ENCODE data around the gene PVR.
"Not testable (repeated sequence)": the region's sequence is repeated elsewhere in the genome, so short reads cannot be mapped to it uniquely, and the experiment has no call there.

The PVR gene

GRCh38 chr19:44671400-44671799 is 27.7 kb downstream of the PVR start, which contains the start of gene CEACAM19:
TSS of gene CEACAM19 (plus strand) at chr19:44671482. CDS start at chr19:44671932, 450 bp downstream.
- Histone ChIP-seq H3K4me1 (ENCODE audit: control insufficient read depth, insufficient read depth, low read length) (no peaks in the 10 kb centered on the region), H3K27ac (ENCODE audit: insufficient read depth, low read depth, low read length, poor library complexity, severe bottlenecking) (no peak within 1 kb of the TSS), H3K9me3 (ENCODE audit: control insufficient read depth, low read length) (no peaks in the 10 kb centered on the region), H3K36me3 (ENCODE audit: control insufficient read depth, insufficient read depth, low read length) (no peaks in the 10 kb centered on the region), H3K4me3 (ENCODE audit: insufficient read depth, low read depth, low read length) (no peak within 1 kb of the TSS), H3K27me3 (ENCODE audit: control insufficient read depth, insufficient read depth, low read length, poor library complexity, severe bottlenecking) (no peaks in the 10 kb centered on the region)
- WGBS, 2 experiments: 88 to 92% methylated on average over 2 of the region's 2 CpGs

- no peak overlapping the region for H3K4me3 ChIP-seq (ENCODE audit: insufficient read depth, low read depth, low read length)
- 73 to 89% methylated on average over 1 of the region's 1 CpG for WGBS, 2 experiments
- no peak overlapping the region for H3K27ac ChIP-seq (ENCODE audit: insufficient read depth, low read depth, low read length, poor library complexity, severe bottlenecking)
- no peaks in the 10 kb centered on the region for H3K4me1 ChIP-seq (ENCODE audit: control insufficient read depth, insufficient read depth, low read length)
- no peaks in the 10 kb centered on the region for H3K27me3 ChIP-seq (ENCODE audit: control insufficient read depth, insufficient read depth, low read length, poor library complexity, severe bottlenecking)
- H3K9me3 ChIP-seq (ENCODE audit: control insufficient read depth, low read length): no peaks in the 10 kb centered on the region
- no peaks in the 10 kb centered on the region for H3K36me3 ChIP-seq (ENCODE audit: control insufficient read depth, insufficient read depth, low read length)
Measured at GRCh38 chr19:44672226-44672625, 28.5 kb downstream of the PVR start.

GRCh38 chr19:44673510-44673909 is 29.8 kb downstream of the PVR start:
- Histone ChIP-seq H3K9me3 (ENCODE audit: control insufficient read depth, low read length) (no peaks in the 10 kb centered on the region), H3K36me3 (ENCODE audit: control insufficient read depth, insufficient read depth, low read length) (no peaks in the 10 kb centered on the region), H3K4me3 (ENCODE audit: insufficient read depth, low read depth, low read length) (no peak overlapping the region), H3K4me1 (ENCODE audit: control insufficient read depth, insufficient read depth, low read length) (no peaks in the 10 kb centered on the region), H3K27ac (ENCODE audit: insufficient read depth, low read depth, low read length, poor library complexity, severe bottlenecking) (no peak overlapping the region), H3K27me3 (ENCODE audit: control insufficient read depth, insufficient read depth, low read length, poor library complexity, severe bottlenecking) (no peaks in the 10 kb centered on the region)
- WGBS, 2 experiments: 91 to 92% methylated on average over 4 of the region's 4 CpGs

- WGBS, 2 experiments: 90 to 92% methylated on average over 6 of the region's 6 CpGs
- H3K4me1 ChIP-seq (ENCODE audit: control insufficient read depth, insufficient read depth, low read length): no peaks in the 10 kb centered on the region
- no peaks in the 10 kb centered on the region for H3K9me3 ChIP-seq (ENCODE audit: control insufficient read depth, low read length)
- H3K36me3 ChIP-seq (ENCODE audit: control insufficient read depth, insufficient read depth, low read length): no peaks in the 10 kb centered on the region
- no peak overlapping the region for H3K4me3 ChIP-seq (ENCODE audit: insufficient read depth, low read depth, low read length)
- H3K27ac ChIP-seq (ENCODE audit: insufficient read depth, low read depth, low read length, poor library complexity, severe bottlenecking): no peak overlapping the region
- no peaks in the 10 kb centered on the region for H3K27me3 ChIP-seq (ENCODE audit: control insufficient read depth, insufficient read depth, low read length, poor library complexity, severe bottlenecking)
Measured at GRCh38 chr19:44675521-44675920, 31.8 kb downstream of the PVR start.

- 77% methylated on average over 8 of the region's 8 CpGs for WGBS, 2 experiments
- Histone ChIP-seq H3K4me3 (ENCODE audit: insufficient read depth, low read depth, low read length) (no peak overlapping the region), H3K27me3 (ENCODE audit: control insufficient read depth, insufficient read depth, low read length, poor library complexity, severe bottlenecking) (no peaks in the 10 kb centered on the region), H3K4me1 (ENCODE audit: control insufficient read depth, insufficient read depth, low read length) (no peaks in the 10 kb centered on the region), H3K9me3 (ENCODE audit: control insufficient read depth, low read length) (no peaks in the 10 kb centered on the region), H3K36me3 (ENCODE audit: control insufficient read depth, insufficient read depth, low read length) (no peaks in the 10 kb centered on the region), H3K27ac (ENCODE audit: insufficient read depth, low read depth, low read length, poor library complexity, severe bottlenecking) (no peak overlapping the region)
Measured at GRCh38 chr19:44677019-44677811, 33.5 kb downstream of the PVR start.

- H3K9me3 ChIP-seq (ENCODE audit: control insufficient read depth, low read length): no peaks in the 10 kb centered on the region
- no peaks in the 10 kb centered on the region for H3K36me3 ChIP-seq (ENCODE audit: control insufficient read depth, insufficient read depth, low read length)
- no peak overlapping the region for H3K27ac ChIP-seq (ENCODE audit: insufficient read depth, low read depth, low read length, poor library complexity, severe bottlenecking)
- no peaks in the 10 kb centered on the region for H3K27me3 ChIP-seq (ENCODE audit: control insufficient read depth, insufficient read depth, low read length, poor library complexity, severe bottlenecking)
- no peaks in the 10 kb centered on the region for H3K4me1 ChIP-seq (ENCODE audit: control insufficient read depth, insufficient read depth, low read length)
- H3K4me3 ChIP-seq (ENCODE audit: insufficient read depth, low read depth, low read length): no peak overlapping the region
Measured at GRCh38 chr19:44680536-44680935, 36.8 kb downstream of the PVR start.

GRCh38 chr19:44681992-44682790 is 38.5 kb downstream of the PVR start:
- Histone ChIP-seq H3K27ac (ENCODE audit: insufficient read depth, low read depth, low read length, poor library complexity, severe bottlenecking) (no peak overlapping the region), H3K9me3 (ENCODE audit: control insufficient read depth, low read length) (no peaks in the 10 kb centered on the region), H3K27me3 (ENCODE audit: control insufficient read depth, insufficient read depth, low read length, poor library complexity, severe bottlenecking) (no peaks in the 10 kb centered on the region), H3K4me3 (ENCODE audit: insufficient read depth, low read depth, low read length) (no peak overlapping the region), H3K4me1 (ENCODE audit: control insufficient read depth, insufficient read depth, low read length) (no peaks in the 10 kb centered on the region), H3K36me3 (ENCODE audit: control insufficient read depth, insufficient read depth, low read length) (no peaks in the 10 kb centered on the region)
- WGBS, 2 experiments: 87 to 88% methylated on average over 15 of the region's 15 CpGs

- 87 to 90% methylated on average over 2 of the region's 2 CpGs for WGBS, 2 experiments
- H3K9me3 ChIP-seq (ENCODE audit: control insufficient read depth, low read length): no peaks in the 10 kb centered on the region
- H3K4me1 ChIP-seq (ENCODE audit: control insufficient read depth, insufficient read depth, low read length): no peaks in the 10 kb centered on the region
- H3K4me3 ChIP-seq (ENCODE audit: insufficient read depth, low read depth, low read length): no peak overlapping the region
- no peaks in the 10 kb centered on the region for H3K27me3 ChIP-seq (ENCODE audit: control insufficient read depth, insufficient read depth, low read length, poor library complexity, severe bottlenecking)
- H3K27ac ChIP-seq (ENCODE audit: insufficient read depth, low read depth, low read length, poor library complexity, severe bottlenecking): no peak overlapping the region
- no peaks in the 10 kb centered on the region for H3K36me3 ChIP-seq (ENCODE audit: control insufficient read depth, insufficient read depth, low read length)
Measured at GRCh38 chr19:44682807-44683206, 39.1 kb downstream of the PVR start.

- Histone ChIP-seq H3K9me3 (ENCODE audit: control insufficient read depth, low read length) (no peaks in the 10 kb centered on the region), H3K36me3 (ENCODE audit: control insufficient read depth, insufficient read depth, low read length) (no peaks in the 10 kb centered on the region), H3K27me3 (ENCODE audit: control insufficient read depth, insufficient read depth, low read length, poor library complexity, severe bottlenecking) (no peaks in the 10 kb centered on the region), H3K4me3 (ENCODE audit: insufficient read depth, low read depth, low read length) (no peak overlapping the region), H3K4me1 (ENCODE audit: control insufficient read depth, insufficient read depth, low read length) (no peaks in the 10 kb centered on the region), H3K27ac (ENCODE audit: insufficient read depth, low read depth, low read length, poor library complexity, severe bottlenecking) (no peak overlapping the region)
- 77 to 81% methylated on average over 9 of the region's 9 CpGs for WGBS, 2 experiments
Measured at GRCh38 chr19:44683434-44684210, 39.9 kb downstream of the PVR start.

- not testable (repeated sequence) for H3K4me1 ChIP-seq (ENCODE audit: control insufficient read depth, insufficient read depth, low read length); H3K36me3 ChIP-seq (ENCODE audit: control insufficient read depth, insufficient read depth, low read length); H3K4me3 ChIP-seq (ENCODE audit: insufficient read depth, low read depth, low read length); H3K27ac ChIP-seq (ENCODE audit: insufficient read depth, low read depth, low read length, poor library complexity, severe bottlenecking); H3K9me3 ChIP-seq (ENCODE audit: control insufficient read depth, low read length); H3K27me3 ChIP-seq (ENCODE audit: control insufficient read depth, insufficient read depth, low read length, poor library complexity, severe bottlenecking)
- WGBS, 2 experiments: 91 to 95% methylated on average over 3 of the region's 3 CpGs
Measured at GRCh38 chr19:44684396-44684795, 40.7 kb downstream of the PVR start.

All from ectodermal cell (in vitro differentiated cells).